GM13976 (cell line): ENCODE measurements around the gene SGK1.
A peak's percentile ranks its signal among the peaks of the same experiment; 100 is the strongest.
"Not testable (repeated sequence)": the region's sequence is repeated elsewhere in the genome, so short reads cannot be mapped to it uniquely, and the experiment has no call there.

Experiments used
- DNase-seq: peaks from one replicate; pipeline ENCODE4 v3.0.0; 2012; ENCODE audit warnings: low spot score
- CTCF ChIP-seq: IDR thresholded peaks from 2 replicates; pipeline ENCODE4 v1.5.1; 2012; ENCODE audit warnings: borderline replicate concordance, mild to moderate bottlenecking; ENCODE audit not compliant: insufficient read depth; ENCODE audit errors: extremely low read depth, missing control alignments, control extremely low read depth
- in situ Hi-C: fragments of 300-500 bp; cut with MboI; formaldehyde crosslinking; loops from one replicate; pipeline ENCODE4 v1.12.0; 2022; ENCODE audit warnings: low sequenced_read_pairs, mixed read lengths, inconsistent platforms; ENCODE audit not compliant: unreplicated experiment

The SGK1 gene

GRCh38 chr6:134204031-134204430 is 113.9 kb downstream of the SGK1 start:
- TF ChIP-seq CTCF = no peak
- in situ Hi-C loops = no loop called here

GRCh38 chr6:134201716-134202115 is 116.2 kb downstream of the SGK1 start:
- TF ChIP-seq CTCF = no peak
- in situ Hi-C loops = no loop called here
- DNase-seq = no peak

More at GRCh38 chr6:134204031-134204430, 113.9 kb downstream of the SGK1 start:
- DNase-seq = no peak

- TF ChIP-seq CTCF = no peak
- in situ Hi-C loops = no loop called here
- peak; percentile 39 for DNase-seq
Measured at GRCh38 chr6:134199848-134200606, 117.9 kb downstream of the SGK1 start.

GRCh38 chr6:134198093-134198492 is 119.8 kb downstream of the SGK1 start:
- no peak for DNase-seq
- no peak for TF ChIP-seq CTCF
- in situ Hi-C loops = no loop called here

- in situ Hi-C loops, DNase-seq: not testable (repeated sequence)
Measured at GRCh38 chr6:134197685-134198084, 120.2 kb downstream of the SGK1 start.

GRCh38 chr6:134196568-134197193 is 121.2 kb downstream of the SGK1 start:
- in situ Hi-C loops = no loop called here
- DNase-seq = peak; percentile 45
- no peak for TF ChIP-seq CTCF

GRCh38 chr6:134195985-134196384 is 121.9 kb downstream of the SGK1 start:
- no peak for TF ChIP-seq CTCF
- in situ Hi-C loops = no loop called here

More at GRCh38 chr6:134195985-134196384, 121.9 kb downstream of the SGK1 start:
- no peak for DNase-seq
